CD4-positive, alpha-beta T cell treated with Interferon gamma for 1 hour (primary cell): ENCODE results near the gene BLCAP.
"Not testable (repeated sequence)": the region's sequence is repeated elsewhere in the genome, so short reads cannot be mapped to it uniquely, and the experiment has no call there.

Experiments
- DNase-seq: peaks from one replicate; pipeline ENCODE4 v3.0.0-alpha.2; 2020

BLCAP gene

DNA sequence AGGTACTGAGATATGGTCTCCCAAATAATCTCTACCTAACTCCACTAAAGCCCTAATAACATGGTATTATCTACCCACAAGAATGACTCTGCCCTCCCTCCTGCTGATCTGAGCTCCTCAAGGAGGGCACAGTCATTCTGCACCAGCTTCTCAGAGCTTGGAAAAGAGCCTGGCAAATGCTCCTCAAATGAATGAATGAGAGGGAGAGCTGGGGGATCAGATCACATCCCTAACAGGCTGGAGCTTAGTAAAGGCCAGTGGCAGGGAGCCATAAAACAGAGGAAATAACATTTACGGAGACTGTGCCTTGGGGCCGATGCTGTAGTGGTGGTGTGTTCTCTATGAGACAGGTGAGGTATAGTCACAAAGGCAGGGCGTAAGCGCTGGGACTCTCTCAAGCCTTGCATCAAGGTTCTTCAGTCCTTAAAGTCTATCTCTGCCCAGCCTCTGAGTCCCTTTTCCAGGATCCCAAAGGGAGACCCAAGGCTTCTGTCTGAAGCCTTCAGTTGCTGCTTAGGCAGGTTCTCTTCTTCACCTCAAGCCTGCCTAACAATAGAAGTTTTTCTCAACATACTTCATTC lies 13.8 kb downstream of the BLCAP start:
- no peak for DNase-seq

DNA sequence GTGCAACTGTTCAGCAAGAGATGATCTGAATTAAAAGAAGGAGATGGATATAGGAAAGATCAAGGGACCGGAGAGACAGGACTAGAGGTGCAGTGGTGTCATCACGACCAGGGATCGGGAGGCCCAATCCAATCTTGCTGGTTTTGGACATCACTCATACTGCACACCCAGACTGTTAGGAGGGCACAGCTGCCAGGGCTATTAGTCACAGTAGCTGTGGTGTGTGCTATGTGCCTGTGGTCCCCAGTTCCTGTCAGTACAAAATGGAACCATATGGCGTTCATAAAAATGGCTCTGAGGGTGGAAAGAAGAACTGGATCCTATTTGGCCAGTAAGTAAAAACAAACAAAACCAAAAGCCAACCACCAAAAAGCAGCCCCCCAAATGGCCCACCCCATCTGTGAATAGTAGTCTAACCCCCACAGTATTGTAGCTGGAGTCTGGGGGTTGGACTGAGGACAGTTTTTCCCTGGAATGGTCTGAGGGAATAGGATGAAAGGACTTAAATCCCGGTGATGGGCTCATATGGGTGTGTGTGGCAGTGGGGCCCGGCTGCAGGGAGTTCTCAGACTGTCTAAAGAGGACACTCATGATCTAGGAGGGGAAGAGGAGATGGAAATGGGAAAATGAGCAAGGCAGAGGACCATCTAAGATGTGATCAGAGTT lies 15.9 kb downstream of the BLCAP start:
- no peak for DNase-seq

GRCh38 chr20:37510226-37510625 lies 17.4 kb downstream of the BLCAP start:
- no peak for DNase-seq

- DNase-seq: no peak
Measured at GRCh38 chr20:37506152-37506725, 21.4 kb downstream of the BLCAP start.

DNA sequence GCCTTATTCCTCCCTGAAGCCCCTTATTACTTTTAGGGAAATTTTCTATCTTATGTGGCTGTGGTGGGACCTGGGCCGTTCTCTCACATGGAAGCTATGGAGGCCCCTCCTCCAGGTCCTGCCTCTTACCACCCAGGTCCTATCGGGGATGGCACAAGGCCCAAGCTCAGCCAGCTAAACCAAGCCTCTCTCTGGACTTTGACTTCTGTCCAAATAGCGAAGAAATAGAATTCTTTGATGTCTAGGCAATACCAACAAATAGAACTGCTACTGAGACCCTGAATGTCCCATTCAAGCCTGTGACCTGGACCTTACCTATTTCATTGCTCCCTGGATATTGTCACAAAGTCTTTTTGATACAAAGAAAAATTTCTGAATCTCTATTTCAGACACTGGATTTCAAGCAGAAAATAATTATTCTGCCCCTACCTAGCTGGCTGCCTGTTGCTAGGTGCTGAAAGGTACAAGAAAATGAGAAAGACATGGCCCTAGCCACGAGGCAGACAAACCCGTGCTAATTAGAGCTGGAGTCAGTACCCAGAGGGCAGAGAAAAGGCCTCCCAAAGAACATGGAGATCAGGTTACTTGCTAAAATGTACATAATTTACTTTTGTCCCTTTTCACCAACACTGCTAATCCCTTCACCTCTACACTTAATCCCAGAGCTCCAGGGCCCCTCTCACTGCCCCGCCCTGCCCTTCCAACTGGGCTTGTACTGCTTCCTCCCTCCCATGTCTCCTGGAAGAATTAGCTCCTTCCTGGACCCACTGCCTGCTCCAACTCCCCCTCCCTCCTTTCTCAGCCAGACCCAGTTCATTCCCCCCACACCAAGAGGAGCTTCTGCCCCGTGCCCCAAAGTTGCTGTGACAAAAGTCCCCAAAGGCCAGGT lies 22.2 kb downstream of the BLCAP start:
- no peak for DNase-seq

- DNase-seq: no peak
Measured at GRCh38 chr20:37504404-37505096, 23.1 kb downstream of the BLCAP start.

DNA sequence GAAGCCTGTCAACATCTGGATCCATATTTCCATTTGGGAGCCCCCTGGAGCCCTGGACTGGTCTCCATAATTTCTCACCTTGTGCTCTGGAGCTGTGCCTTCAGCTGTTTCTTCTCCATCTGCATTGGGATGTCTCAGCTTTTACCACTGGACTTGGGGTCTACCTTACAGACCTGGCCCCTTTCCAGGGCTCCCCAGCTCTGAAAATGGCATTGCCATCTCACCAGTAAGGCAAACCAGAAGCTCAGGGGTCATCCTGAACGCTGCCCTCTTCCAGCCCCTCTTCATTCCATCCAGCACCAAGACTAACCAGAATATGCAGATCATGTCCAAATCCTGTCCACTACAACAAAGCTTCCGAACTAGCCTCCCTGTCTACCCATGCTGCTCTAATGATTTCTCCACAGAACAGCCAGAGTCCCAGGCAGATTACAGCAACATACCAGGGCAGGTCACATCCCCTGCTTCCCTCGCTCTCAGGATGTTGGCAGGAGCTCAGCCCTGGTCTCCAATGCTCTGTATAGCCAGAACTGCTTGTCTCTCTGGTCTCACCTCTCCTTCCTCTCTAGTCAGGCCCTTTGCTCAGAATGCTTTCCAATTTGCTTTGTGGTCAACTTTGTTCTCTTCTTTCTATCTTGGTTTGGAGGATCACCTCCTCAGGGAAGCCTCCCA lies 24.3 kb downstream of the BLCAP start:
- DNase-seq: no peak

- DNase-seq: no peak
Measured at GRCh38 chr20:37502654-37503053, 25.0 kb downstream of the BLCAP start.

DNA sequence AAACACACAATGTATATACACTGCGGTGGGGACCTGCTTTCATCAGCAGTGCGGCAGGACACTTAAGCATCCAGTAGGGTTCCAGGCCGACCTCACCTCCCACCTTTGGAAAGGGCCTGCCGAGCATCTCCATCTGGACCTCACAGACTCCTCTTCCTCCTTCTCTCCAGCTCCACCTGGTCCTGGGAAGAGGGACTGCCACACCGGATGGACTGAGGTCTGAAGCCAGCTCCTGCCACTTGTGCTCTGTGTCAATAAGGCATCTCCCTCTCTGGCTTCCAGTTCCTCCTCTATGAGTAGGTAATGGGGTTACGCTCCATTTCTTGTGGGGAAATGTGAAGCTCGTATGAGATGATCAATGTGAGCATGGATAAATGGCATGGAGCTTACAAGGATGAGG lies 25.7 kb downstream of the BLCAP start:
- no peak for DNase-seq

- DNase-seq: no peak
Measured at GRCh38 chr20:37500311-37500710, 27.4 kb downstream of the BLCAP start.

DNA sequence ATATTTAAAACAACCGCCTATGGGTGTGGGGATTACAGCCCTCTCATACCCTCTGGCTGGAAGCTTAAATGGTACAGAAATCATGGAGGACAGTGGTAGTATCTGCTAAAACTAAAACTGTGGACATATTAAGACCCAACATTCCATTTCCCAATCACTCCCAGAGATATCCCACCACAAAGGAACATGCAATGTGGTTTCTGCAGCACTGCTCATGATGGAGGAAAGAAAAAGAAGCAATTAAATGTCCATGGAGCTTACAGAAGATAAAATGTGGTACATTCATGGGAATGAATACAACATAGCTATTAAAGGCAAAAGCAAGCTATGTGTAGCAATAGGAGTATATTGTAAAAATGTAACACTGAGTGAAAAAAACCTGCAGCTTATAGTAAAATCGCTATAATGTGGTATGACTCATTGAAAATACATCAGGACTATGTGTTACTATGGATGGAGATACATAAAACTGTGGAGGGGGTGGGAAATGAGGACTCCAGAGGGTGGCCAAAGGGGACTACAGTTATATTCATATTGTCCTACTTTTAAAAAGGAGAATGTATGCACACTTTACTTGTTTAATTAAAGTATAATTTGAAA lies 29.5 kb downstream of the BLCAP start:
- DNase-seq: no peak

DNA sequence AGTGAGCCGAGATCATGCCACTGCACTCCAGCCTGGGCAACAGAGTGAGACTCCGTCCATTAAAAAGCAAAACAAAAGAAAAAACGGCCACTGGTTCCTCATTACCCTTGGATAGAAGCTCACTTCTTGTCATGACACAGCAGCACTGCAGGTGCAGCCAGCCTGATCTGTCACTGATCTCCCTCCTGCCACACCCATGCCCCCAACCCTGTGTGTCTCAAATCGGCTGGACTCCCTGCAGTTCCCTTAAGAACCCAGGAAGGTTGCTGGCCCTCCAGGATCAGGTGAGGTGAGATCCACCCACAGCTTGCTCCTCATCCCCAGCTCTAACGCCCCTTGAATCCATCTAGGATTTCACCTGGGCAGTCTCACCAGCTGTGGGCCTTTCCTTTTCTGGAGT lies 32.9 kb downstream of the BLCAP start:
- no peak for DNase-seq

DNA sequence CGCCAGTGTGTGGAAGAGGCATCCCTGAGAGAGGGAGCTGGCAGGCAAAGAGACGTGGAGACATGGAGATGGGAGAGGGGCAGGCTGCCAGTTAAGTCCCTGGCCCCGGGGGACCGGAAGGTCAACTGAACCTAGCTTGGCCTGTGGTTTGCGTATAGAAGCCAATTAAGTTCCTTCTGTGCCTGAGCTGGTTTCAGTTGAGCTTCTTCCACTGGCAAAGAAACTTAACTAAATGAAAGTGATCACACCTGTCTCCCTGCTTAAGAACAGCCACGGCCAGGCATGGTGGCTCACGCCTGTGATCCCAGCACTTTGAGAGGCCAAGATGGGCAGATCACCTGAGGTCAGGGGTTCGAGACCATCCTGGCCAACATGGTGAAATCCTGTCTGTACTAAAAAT lies 33.4 kb downstream of the BLCAP start:
- no peak for DNase-seq

DNA sequence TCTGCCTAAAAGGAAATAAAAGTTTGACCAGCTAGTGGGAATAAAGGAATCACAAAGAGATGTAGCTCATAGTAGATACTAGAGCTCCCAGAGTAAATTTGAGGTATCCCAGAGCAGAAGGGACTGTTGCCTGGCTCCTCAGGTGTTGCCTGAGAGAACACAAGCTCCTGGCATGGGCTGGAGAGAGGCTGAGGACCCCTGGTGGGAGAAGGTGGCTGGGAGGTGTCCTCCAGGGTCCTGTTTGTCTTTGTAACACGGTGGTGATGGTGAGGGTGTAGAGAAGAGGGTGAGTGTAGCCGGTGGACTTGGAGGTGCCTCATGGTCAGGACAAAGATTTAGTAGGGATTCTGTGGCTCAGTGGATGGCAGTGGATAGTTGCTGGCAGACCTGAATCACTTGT lies 34.7 kb downstream of the BLCAP start:
- no peak for DNase-seq

DNA sequence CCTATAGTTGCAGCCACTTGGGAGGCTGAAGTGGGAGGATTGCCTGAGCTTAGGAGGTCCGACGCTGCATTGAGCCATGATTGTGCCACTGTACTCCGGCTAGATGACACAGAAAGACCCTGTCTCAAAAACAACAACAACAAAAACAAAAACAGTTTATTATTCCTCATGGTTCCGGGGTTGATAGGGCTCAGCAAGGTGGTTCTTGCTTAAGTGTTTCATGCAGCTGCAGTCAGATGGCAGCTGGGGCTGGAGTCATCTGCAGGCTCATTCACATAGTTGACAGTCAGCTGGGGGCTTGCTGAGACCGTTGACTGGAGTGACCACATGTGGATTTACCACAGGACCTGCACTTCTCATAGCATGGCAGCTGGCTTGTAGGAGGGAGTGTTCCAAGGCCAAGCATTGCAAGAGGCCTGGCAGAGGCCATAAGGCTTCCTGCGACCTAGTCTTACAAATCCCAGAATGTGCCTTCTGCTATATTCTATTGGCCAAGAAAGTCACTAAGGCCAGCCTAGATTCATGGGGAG lies 35.5 kb downstream of the BLCAP start:
- no peak for DNase-seq

- no peak for DNase-seq
Measured at GRCh38 chr20:37490663-37491350, 36.9 kb downstream of the BLCAP start.

DNA sequence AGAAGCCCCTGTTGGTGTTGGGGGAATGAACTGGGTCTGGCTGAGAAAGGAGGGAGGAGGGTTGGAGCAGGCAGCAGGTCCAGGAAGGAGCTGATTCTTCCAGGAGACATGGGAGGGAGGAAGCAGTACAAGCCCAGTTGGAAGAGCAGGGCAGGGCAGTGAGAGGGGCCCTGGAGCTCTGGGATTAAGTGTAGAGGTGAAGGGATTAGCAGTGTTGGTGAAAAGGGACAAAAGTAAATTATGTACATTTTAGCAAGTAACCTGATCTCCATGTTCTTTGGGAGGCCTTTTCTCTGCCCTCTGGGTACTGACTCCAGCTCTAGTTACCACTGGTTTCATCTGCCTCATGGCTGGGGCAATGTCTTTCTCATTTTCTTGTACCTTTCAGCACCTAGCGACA lies 41.5 kb downstream of the BLCAP start:
- not testable (repeated sequence) for DNase-seq

DNA sequence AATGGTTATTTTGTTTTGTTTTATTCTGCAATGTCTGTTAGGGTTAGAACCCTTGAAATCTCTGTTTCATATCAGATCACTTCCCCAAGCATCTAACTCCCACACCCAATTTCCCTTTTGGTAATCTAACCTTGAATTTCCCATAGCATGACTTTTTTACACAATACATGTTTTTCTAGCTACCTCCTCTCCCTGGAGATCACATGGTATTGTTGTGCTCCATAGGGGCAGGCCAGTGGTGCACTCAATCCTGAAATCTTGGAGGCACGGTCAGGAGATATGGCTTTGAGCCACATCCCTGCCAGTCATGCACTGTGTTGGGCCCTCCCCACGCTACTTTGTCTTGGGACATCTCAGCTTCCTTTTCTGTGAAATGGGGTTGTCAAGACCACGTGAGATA lies 43.3 kb downstream of the BLCAP start:
- DNase-seq: no peak

GRCh38 chr20:37481610-37482009 lies 46.1 kb downstream of the BLCAP start:
- DNase-seq: no peak

- DNase-seq: no peak
Measured at GRCh38 chr20:37480919-37481318, 46.8 kb downstream of the BLCAP start.
